B cell (primary cell): ENCODE results near the gene TCEANC2. TPM values are rescaled to one million over a fixed set of nuclear protein-coding genes. Genes with fewer than 3 reads are reported as not detected.

Experiments used
- ATAC-seq: fragments of 200-7000 bp; cut with Tn5 transposase; one replicate; pipeline ENCODE4 v1.10.0; 2021; ENCODE audit warnings: low read depth, mild to moderate bottlenecking, moderate number of reproducible peaks, moderate library complexity
- CTCF ChIA-PET: fragments of 350-600 bp; sonication (Branson Sonifier 250); formaldehyde crosslinking; loops from one replicate; lab custom pipeline; 2021; ENCODE audit warnings: antibody characterized with exemption, inconsistent platforms; lab: Charles Lee
- POLR2A ChIA-PET: fragments of 350-600 bp; sonication (Branson Sonifier 250); formaldehyde crosslinking; loops from one replicate; lab custom pipeline; 2021; ENCODE audit warnings: antibody characterized with exemption; lab: Charles Lee
- DNase-seq: peaks from one replicate; pipeline ENCODE4 v3.0.0; 2013
- H2AFZ ChIP-seq: 2 replicates; pipeline ENCODE4 v1.6.1; 2012; ENCODE audit warnings: mild to moderate bottlenecking, low read depth, low read length; ENCODE audit not compliant: insufficient read depth, poor library complexity, severe bottlenecking
- H3K27ac ChIP-seq, 2 donors: 1 replicate in 1 of 2; 2 replicates in 1 of 2; pipeline ENCODE4 v1.5.1; 2012 to 2013; ENCODE audit warnings: low read length in 2 of 2, mild to moderate bottlenecking in 2 of 2, moderate library complexity in 1 of 2
- H3K27me3 ChIP-seq, 4 experiments: fragments of 200-600 bp in 1 of 4; sonication (generic) in 1 of 4; replicated peaks in 1 of 4; 1 replicate in 2 of 4; 2 replicates in 2 of 4; pipeline versions ENCODE4 v1.6.1 to v1.7.0; 2013 to 2016; ENCODE audit warnings: low read length in 3 of 4, mild to moderate bottlenecking in 2 of 4, mixed read lengths in 1 of 4, moderate library complexity in 1 of 4; ENCODE audit not compliant: insufficient read depth in 4 of 4, control insufficient read depth in 3 of 4; ENCODE audit errors: control extremely low read depth in 1 of 4
- H3K36me3 ChIP-seq, 2 experiments: replicated peaks in 1 of 2; 1 replicate in 1 of 2; 2 replicates in 1 of 2; pipeline versions ENCODE4 v1.6.1 to v1.7.1; 2013; ENCODE audit warnings: low read length in 1 of 2; ENCODE audit not compliant: insufficient read depth in 2 of 2, control insufficient read depth in 1 of 2; ENCODE audit errors: control extremely low read depth in 1 of 2, extremely low read depth in 1 of 2
- H3K4me1 ChIP-seq, 2 donors: fragments of 200-600 bp in 1 of 2; sonication (generic) in 1 of 2; 1 replicate in 1 of 2; 2 replicates in 1 of 2; pipeline versions ENCODE4 v1.5.1 to v1.6.1; 2013 to 2017; ENCODE audit warnings: low read length in 2 of 2; ENCODE audit not compliant: control insufficient read depth in 2 of 2, insufficient read depth in 2 of 2
- H3K4me2 ChIP-seq: replicated peaks from 2 replicates; pipeline ENCODE3; 2012; ENCODE audit warnings: mild to moderate bottlenecking, low read depth, low read length; ENCODE audit not compliant: poor library complexity, severe bottlenecking
- H3K4me3 ChIP-seq, 5 experiments: fragments of 200-600 bp in 1 of 5; sonication (generic) in 1 of 5; 1 replicate in 3 of 5; 2 replicates in 2 of 5; pipeline versions ENCODE4 v1.5.1 to v1.7.0; 2011 to 2016; ENCODE audit warnings: low read length in 4 of 5, mild to moderate bottlenecking in 4 of 5, low read depth in 2 of 5, control low read depth in 1 of 5, moderate library complexity in 1 of 5; ENCODE audit not compliant: insufficient read depth in 1 of 5; ENCODE audit errors: control extremely low read depth in 1 of 5, extremely low read depth in 1 of 5
- H3K79me2 ChIP-seq: fragments of 200-600 bp; sonication (generic); one replicate; pipeline ENCODE4 v1.6.0; 2016; ENCODE audit warnings: low read length; ENCODE audit not compliant: control insufficient read depth, insufficient read depth
- H3K9ac ChIP-seq: fragments of 200-600 bp; sonication (generic); 2 replicates; pipeline ENCODE4 v1.6.1; 2017; ENCODE audit warnings: mild to moderate bottlenecking, low read length, moderate library complexity
- H3K9me3 ChIP-seq, 3 donors: one replicate each; pipeline versions ENCODE4 v1.6.1 to v1.7.1; 2013; ENCODE audit warnings: low read length in 2 of 3; ENCODE audit not compliant: control insufficient read depth in 2 of 3, insufficient read depth in 1 of 3; ENCODE audit errors: control extremely low read depth in 1 of 3
- H4K20me1 ChIP-seq: 2 replicates; pipeline ENCODE4 v1.6.0; 2012; ENCODE audit warnings: mild to moderate bottlenecking, low read length; ENCODE audit not compliant: insufficient read depth, control insufficient read depth, poor library complexity, severe bottlenecking
- H3K27ac Mint-ChIP-seq: one replicate; pipeline ENCODE4 v1.8.0; 2021; ENCODE audit warnings: mixed read lengths
- H3K27me3 Mint-ChIP-seq: one replicate; pipeline ENCODE4 v1.8.0; 2021; ENCODE audit warnings: mixed read lengths
- H3K4me1 Mint-ChIP-seq: one replicate; pipeline ENCODE4 v1.8.0; 2021; ENCODE audit warnings: mixed read lengths
- H3K4me3 Mint-ChIP-seq: one replicate; pipeline ENCODE4 v1.8.0; 2021; ENCODE audit warnings: mixed read lengths
- H3K9me3 Mint-ChIP-seq: one replicate; pipeline ENCODE4 v1.8.0; 2022; ENCODE audit warnings: mixed read lengths; ENCODE audit not compliant: insufficient read depth
- CTCF ChIP-seq: fragments of 200-600 bp; IDR thresholded peaks from one replicate; pipeline ENCODE4 v1.8.0; 2022; ENCODE audit warnings: antibody characterized with exemption, mild to moderate bottlenecking
- EZH2 ChIP-seq: IDR thresholded peaks from 2 replicates; pipeline ENCODE4 v1.6.1; 2012; ENCODE audit warnings: borderline replicate concordance, low read depth, mild to moderate bottlenecking, moderate library complexity, low read length; ENCODE audit not compliant: insufficient read depth, poor library complexity, severe bottlenecking
- WGBS: methylation state at CpG from one replicate; pipeline ENCODE4 v1.1.5; 2013; ENCODE audit warnings: missing lambda C conversion rate; ENCODE audit not compliant: insufficient coverage; 5-methylcytosine and 5-hydroxymethylcytosine counted together
- intact Hi-C: fragments of 100-400 bp; cut with micrococcal nuclease; formaldehyde crosslinking; loops from one replicate; pipeline ENCODE4 v1.10.0; 2022
- polyA plus RNA-seq: library from polyadenylated mRNA; depleted of rRNA; stranded (reverse); fragments of >200 nt; gene quantifications from 2 replicates; pipeline ENCODE4 v1.2.3, GENCODE V29; 2012
- total RNA-seq, 2 donors: library from RNA; stranded (reverse); fragments of 120-200 nt in 1 of 2; gene quantifications; 1 replicate in 1 of 2; 2 replicates in 1 of 2; pipeline versions ENCODE4 v1.2.3 to v1.2.4, GENCODE V29; 2013 to 2022

TCEANC2 gene
- total and polyA plus RNA-seq, 2 donors (not counting 1 experiment from before 2014, with no cell fraction given): 8.0 to 15.9 TPM

- Mint-ChIP-seq H3K4me1 (peaks cover 3% of the 10 kb centered on the region), H3K27ac (no peak overlapping the region), H3K4me3 (no peak overlapping the region), H3K9me3 (no peaks in the 10 kb centered on the region), H3K27me3 (peaks cover 8% of the 10 kb centered on the region)
- Histone ChIP-seq H3K4me3 (no peak overlapping the region), H3K79me2 (no peaks in the 10 kb centered on the region), H3K9me3 (no peaks in the 10 kb centered on the region), H3K27me3 (peaks cover 0 to 16% (median 0%) of the 10 kb centered on the region in 4 experiments), H2AFZ (no peak overlapping the region), H3K4me2 (no peak overlapping the region), H3K4me1 (peaks cover 0 to 5% of the 10 kb centered on the region in 2 donors), H3K9ac (no peak overlapping the region), H3K36me3 (no peaks in the 10 kb centered on the region), H3K27ac (no peak overlapping the region), H4K20me1 (no peaks in the 10 kb centered on the region)
- DNase-seq (no peak), ATAC-seq (no peak)
- POLR2A ChIA-PET: no interaction called here
- intact Hi-C loops: no loop called here
- no peak for TF ChIP-seq CTCF
- no peak for TF ChIP-seq EZH2
- CTCF ChIA-PET: interaction anchor here (1.9 kb wide), 1 partner anchor 371 kb away, joined by 5 read pairs; no protein-coding TSS in a partner anchor
- WGBS: 95% methylated on average over 10 of the region's 11 CpGs
Measured at GRCh38 chr1:54117815-54118563, 64.6 kb downstream of the TCEANC2 start.

- H3K9ac ChIP-seq: no peak overlapping the region
- WGBS: 94% methylated on average over 7 of the region's 8 CpGs
- H3K4me3 Mint-ChIP-seq: no peak overlapping the region
- no peak overlapping the region for H3K27ac Mint-ChIP-seq
- peaks cover 8% of the 10 kb centered on the region for H3K27me3 Mint-ChIP-seq
- peaks cover 0 to 16% (median 0%) of the 10 kb centered on the region in 4 experiments for H3K27me3 ChIP-seq
- no peak for ATAC-seq
- POLR2A ChIA-PET: no interaction called here
- no peaks in the 10 kb centered on the region for H3K79me2 ChIP-seq
- no peak overlapping the region for H3K4me3 ChIP-seq
- no peak for DNase-seq
- no peak overlapping the region for H3K27ac ChIP-seq
- no peaks in the 10 kb centered on the region for H3K36me3 ChIP-seq
- H3K4me1 ChIP-seq: peaks cover 0 to 5% of the 10 kb centered on the region in 2 donors
- no peaks in the 10 kb centered on the region for H3K9me3 ChIP-seq
- TF ChIP-seq CTCF (no peak), EZH2 (no peak)
- no peak overlapping the region for H3K4me2 ChIP-seq
- intact Hi-C loops: no loop called here
- no peaks in the 10 kb centered on the region for H4K20me1 ChIP-seq
- no peaks in the 10 kb centered on the region for H3K9me3 Mint-ChIP-seq
- peaks cover 3% of the 10 kb centered on the region for H3K4me1 Mint-ChIP-seq
- no peak overlapping the region for H2AFZ ChIP-seq
- CTCF ChIA-PET: interaction anchor here (1.9 kb wide), 1 partner anchor 371 kb away, joined by 5 read pairs; no protein-coding TSS in a partner anchor
Measured at GRCh38 chr1:54118704-54119103, 65.3 kb downstream of the TCEANC2 start.
